Bronchial epithelial cell (primary cell): ENCODE results near the gene SYNGR1. TPM values are rescaled to one million over a fixed set of nuclear protein-coding genes. Genes with fewer than 3 reads are reported as not detected.
"Not testable (repeated sequence)": the region's sequence is repeated elsewhere in the genome, so short reads cannot be mapped to it uniquely, and the experiment has no call there.

ENCODE experiments used
- DNase-seq: peaks from one replicate; pipeline ENCODE4 v3.0.0-alpha.2; 2010; ENCODE audit warnings: low read depth
- FAIRE-seq: peaks from 2 replicates; lab custom pipeline; 2011; peaks lifted over from hg19 to GRCh38; lab: Jason Lieb, UNC
- H3K27me3 ChIP-seq: 2 replicates; pipeline ENCODE4 v1.5.1; 2011; ENCODE audit warnings: low read length; ENCODE audit not compliant: control insufficient read depth, insufficient read depth
- H3K36me3 ChIP-seq: 2 replicates; pipeline ENCODE4 v1.5.1; 2011; ENCODE audit warnings: low read length; ENCODE audit not compliant: control insufficient read depth, insufficient read depth
- H3K4me3 ChIP-seq: 2 replicates; pipeline ENCODE4 v1.5.1; 2011; ENCODE audit warnings: mild to moderate bottlenecking, low read depth, low read length, control low read depth
- total RNA-seq: library from RNA; depleted of rRNA; stranded (reverse); fragments of >200 nt; gene quantifications from 2 replicates; pipeline ENCODE4 v1.2.1, GENCODE V29; 2014
- TF ChIP-seq, protein P1 (sequence below): IDR thresholded peaks from 2 replicates; pipeline ENCODE4 v1.5.1; 2011; ENCODE audit warnings: mild to moderate bottlenecking, moderate library complexity, low read length, control low read depth, inconsistent platforms; ENCODE audit not compliant: insufficient read depth, severe bottlenecking

The SYNGR1 gene
- total RNA-seq, 1 donor from 2014 or later, result 0.26 TPM

DNA sequence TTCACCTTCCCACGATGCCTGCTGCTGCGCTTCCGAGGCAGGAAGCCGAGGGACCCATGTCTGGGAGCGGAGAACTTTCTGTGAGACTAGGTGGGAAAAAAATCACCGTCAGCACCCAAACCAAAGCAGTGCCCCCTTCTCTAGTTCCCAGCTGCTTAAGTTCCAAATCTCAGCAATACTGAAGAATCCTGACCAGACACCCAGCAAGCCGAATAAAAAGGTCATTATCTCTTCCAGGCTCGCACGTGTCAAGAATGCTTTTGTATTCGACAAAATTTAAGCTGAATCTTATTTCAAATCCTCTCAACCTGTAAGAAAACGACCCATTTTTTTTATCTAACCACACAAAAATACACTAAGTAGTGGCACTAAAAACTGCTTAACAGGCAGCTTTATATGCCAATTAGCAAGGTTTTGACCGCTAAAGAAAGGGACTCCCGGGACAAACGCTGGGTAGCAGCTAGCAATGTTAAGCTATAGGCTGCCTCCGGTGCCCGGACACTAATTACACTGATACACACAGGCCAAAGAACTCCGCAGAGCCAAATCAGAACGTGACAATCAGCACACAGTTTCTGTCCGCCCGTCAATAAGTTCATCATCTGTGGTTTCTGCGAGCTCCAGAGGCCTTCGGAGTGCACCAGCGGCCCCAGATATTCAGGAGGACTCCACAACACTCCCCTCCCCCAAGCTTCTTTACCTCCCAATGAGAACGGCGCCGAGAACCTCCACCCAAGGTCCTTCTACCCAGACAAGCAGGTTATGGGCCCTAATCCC, 31.1 kb upstream of the SYNGR1 start:
- no peak for FAIRE-seq
- Histone ChIP-seq H3K4me3 (peak overlapping the region; percentile 53), H3K27me3 (no peaks in the 10 kb centered on the region), H3K36me3 (peaks cover 41% of the 10 kb centered on the region)
- TF ChIP-seq, protein P1, sequence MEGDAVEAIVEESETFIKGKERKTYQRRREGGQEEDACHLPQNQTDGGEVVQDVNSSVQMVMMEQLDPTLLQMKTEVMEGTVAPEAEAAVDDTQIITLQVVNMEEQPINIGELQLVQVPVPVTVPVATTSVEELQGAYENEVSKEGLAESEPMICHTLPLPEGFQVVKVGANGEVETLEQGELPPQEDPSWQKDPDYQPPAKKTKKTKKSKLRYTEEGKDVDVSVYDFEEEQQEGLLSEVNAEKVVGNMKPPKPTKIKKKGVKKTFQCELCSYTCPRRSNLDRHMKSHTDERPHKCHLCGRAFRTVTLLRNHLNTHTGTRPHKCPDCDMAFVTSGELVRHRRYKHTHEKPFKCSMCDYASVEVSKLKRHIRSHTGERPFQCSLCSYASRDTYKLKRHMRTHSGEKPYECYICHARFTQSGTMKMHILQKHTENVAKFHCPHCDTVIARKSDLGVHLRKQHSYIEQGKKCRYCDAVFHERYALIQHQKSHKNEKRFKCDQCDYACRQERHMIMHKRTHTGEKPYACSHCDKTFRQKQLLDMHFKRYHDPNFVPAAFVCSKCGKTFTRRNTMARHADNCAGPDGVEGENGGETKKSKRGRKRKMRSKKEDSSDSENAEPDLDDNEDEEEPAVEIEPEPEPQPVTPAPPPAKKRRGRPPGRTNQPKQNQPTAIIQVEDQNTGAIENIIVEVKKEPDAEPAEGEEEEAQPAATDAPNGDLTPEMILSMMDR, result no peak
- DNase-seq, result no peak

DNA sequence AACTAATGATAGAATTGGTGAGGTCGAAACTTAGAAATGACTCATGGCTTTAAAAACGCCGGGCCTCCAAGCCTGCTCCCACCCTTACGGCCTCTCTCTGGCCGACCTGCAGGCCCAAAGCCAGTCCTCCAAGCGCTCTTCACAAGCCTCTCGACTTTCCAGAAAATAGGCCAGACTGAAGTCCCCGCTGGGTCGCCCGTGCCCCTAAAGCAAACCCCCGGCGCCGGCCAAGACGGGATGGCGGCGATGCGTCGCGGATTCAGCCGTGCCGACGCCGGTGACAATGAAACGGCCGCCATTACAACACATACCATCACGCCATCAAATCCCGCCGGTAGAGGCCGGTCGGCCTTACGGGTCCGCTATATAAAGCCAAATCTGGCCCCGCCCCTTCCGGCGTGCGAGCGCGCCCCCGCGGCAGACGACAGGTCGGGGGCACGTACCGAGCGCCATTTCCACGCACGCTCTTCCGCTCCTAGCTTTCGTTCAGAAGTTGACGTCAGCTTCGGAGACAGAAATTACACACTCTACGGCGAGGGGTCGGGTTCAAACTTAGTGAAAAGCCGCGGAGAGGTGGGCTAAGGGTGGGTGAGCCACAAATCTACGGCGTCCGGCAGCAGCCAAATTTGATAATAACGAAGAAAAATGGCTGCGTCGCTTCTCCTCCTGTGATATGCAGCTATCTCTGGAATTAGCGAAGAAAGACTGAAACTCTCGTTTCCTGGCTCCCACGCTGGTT, 30.3 kb upstream of the SYNGR1 start, which contains the start of gene RPL3:
Gene RPL3, minus strand, starts transcription at position 340 of the 739 bp plus-strand sequence. Its CDS starts 26 bp downstream, at position 314.
- peak; percentile 90 for DNase-seq
- peaks cover 33% of the 10 kb centered on the region for H3K36me3 ChIP-seq
- no peak for FAIRE-seq
- TF ChIP-seq, protein P1, result peak; percentile 16
- no peaks in the 10 kb centered on the region for H3K27me3 ChIP-seq
- H3K4me3 ChIP-seq, result peak within 1 kb of the TSS; percentile 53

DNA sequence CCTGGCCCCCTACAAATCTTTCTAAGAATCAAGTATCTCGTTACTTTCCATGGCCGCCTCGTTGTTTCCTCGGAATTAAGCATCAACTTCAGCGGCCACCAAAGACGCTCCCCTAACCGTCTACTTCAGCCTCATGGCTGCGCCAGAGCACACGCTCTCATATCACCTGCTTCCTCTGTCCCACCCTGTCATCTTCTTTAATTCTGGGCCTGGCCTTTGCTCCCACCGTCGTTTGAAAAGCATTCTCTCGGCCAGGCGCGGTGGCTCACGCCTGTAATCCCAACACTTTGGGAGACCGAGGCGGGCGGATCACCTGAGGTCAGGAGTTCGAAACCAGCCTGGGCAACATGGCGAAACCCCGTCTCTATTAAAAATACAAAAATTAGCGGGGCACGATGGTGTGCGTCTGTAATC, 29.2 kb upstream of the SYNGR1 start:
- DNase-seq, H3K4me3 ChIP-seq, FAIRE-seq, H3K27me3 ChIP-seq: not testable (repeated sequence)
- peaks cover 21% of the 10 kb centered on the region for H3K36me3 ChIP-seq

DNA sequence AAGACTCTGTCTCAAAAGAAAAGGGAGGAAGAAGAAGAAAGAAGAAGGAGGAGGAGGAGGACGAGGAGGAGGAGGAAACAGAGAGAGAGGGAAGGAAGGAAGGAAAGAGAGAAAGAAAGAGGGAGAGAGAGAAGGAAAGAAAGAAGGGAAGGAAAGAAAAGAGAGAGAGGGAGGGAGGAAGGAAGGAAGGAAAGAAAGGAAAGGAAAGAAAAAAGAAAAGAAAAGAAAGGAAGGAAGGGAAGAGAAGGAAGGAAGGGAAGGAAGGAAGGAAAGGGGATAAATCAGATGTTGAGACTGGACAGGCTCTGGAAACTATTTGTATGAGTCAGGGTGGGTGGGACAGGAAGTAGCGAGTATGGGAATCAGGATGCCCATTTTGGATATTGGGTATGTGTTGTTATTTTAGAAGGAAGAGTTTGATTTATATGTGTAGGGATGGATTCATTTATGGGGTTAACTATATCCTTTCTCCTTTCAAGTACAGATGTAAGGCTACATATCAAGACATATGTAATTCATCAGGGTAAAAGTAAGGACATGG, 24.3 kb upstream of the SYNGR1 start:
- no peak for FAIRE-seq
- Histone ChIP-seq H3K27me3 (no peaks in the 10 kb centered on the region), H3K4me3 (no peak overlapping the region), H3K36me3 (no peaks in the 10 kb centered on the region)
- DNase-seq, result peak; percentile 27
- TF ChIP-seq, protein P1, result no peak

DNA sequence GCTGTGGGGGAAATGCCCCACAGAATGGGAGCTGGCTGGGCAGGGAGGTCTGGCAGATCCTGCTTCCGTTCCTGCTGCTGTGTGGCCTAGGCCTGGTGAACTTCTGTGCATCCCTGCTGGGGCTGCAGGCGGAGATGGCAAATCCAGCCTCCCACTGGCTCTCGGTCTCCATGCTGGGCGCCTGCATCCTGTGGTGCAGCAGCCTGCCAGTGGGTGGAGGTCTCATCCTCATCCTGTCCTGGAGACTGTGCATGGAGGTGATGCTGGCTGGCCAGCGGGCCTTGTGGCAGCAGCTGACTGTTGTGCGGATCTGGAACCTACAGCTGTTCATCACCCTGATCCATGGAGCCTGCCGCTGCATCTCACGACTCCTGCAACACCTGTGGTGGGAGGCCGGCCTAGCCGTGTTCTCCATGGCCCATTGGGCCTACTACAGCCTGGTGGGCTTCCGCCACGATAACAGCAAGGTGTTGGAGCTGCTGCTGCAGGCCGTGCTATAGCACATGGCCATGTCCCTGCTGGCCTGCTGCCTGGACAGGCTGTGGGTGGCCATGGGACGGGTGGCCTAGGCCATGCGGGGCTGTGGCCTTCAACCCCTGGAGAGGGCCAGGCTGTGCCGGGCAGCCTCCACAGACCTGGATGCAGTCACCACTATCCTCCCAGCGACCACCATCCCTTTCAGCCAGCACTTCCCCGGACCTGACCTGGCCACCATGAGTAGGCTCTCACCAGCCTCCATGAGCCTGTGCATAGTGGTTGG, 21.6 kb upstream of the SYNGR1 start:
- FAIRE-seq, result no peak
- Histone ChIP-seq H3K36me3 (no peaks in the 10 kb centered on the region), H3K27me3 (no peaks in the 10 kb centered on the region), H3K4me3 (no peak overlapping the region)
- DNase-seq, result no peak
- TF ChIP-seq, protein P1, result no peak

DNA sequence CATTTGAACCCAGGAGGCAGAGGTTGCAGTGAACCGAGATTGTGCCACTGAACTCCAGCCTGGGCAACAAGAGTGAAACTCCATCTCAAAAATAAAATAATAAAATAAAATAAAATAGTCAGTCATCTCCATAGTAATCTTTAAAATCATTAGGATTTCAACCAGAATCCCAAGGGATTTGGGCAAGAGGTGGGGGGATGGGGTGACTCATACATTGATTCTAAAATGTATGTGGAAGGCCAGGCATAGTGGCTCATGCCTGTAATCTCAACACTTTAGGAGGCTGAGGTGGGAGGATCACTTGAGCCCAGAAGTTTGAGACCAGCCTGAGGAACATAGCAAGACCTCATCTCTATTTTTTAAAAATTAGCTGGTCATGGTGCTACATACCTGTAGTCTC, 19.2 kb upstream of the SYNGR1 start:
- not testable (repeated sequence) for DNase-seq, H3K4me3 ChIP-seq, FAIRE-seq, H3K27me3 ChIP-seq, H3K36me3 ChIP-seq
